Progenitor cell of endocrine pancreas (in vitro differentiated cells): ENCODE measurements around the gene SEMA3E. TPM values are rescaled to one million over a fixed set of nuclear protein-coding genes. Genes with fewer than 3 reads are reported as not detected.

Experiments
- DNase-seq: peaks from one replicate; pipeline ENCODE4 v3.0.0; 2021; ENCODE audit warnings: low spot score; ENCODE audit not compliant: unreplicated experiment
- H3K27ac Mint-ChIP-seq: 2 replicates; pipeline ENCODE4 v1.8.0; 2021; ENCODE audit warnings: mild to moderate bottlenecking, moderate library complexity, mixed read lengths
- H3K27me3 Mint-ChIP-seq: 2 replicates; pipeline ENCODE4 v1.8.0; 2021; ENCODE audit warnings: mixed read lengths
- H3K36me3 Mint-ChIP-seq: 2 replicates; pipeline ENCODE4 v1.8.0; 2022; ENCODE audit warnings: mixed read lengths; ENCODE audit not compliant: insufficient read depth
- H3K4me1 Mint-ChIP-seq: 2 replicates; pipeline ENCODE4 v1.8.0; 2021; ENCODE audit warnings: low read depth, mixed read lengths
- H3K4me3 Mint-ChIP-seq: 2 replicates; pipeline ENCODE4 v1.8.0; 2021; ENCODE audit warnings: low read depth, mild to moderate bottlenecking, moderate library complexity, mixed read lengths
- H3K9me3 Mint-ChIP-seq: 2 replicates; pipeline ENCODE4 v1.8.0; 2021; ENCODE audit warnings: low read depth, mixed read lengths
- total RNA-seq: library from RNA; stranded (reverse); gene quantifications from 2 replicates; pipeline ENCODE4 v1.2.1, GENCODE V29; 2021
- TF ChIP-seq, protein P1 (sequence below): fragments of 200-600 bp; sonication (generic); IDR thresholded peaks from one replicate; pipeline ENCODE4 v1.5.0; 2021; ENCODE audit warnings: antibody characterized with exemption, mild to moderate bottlenecking; ENCODE audit not compliant: unreplicated experiment

The SEMA3E gene
- total RNA-seq, 1 donor from 2014 or later, result 1.1 TPM

DNA sequence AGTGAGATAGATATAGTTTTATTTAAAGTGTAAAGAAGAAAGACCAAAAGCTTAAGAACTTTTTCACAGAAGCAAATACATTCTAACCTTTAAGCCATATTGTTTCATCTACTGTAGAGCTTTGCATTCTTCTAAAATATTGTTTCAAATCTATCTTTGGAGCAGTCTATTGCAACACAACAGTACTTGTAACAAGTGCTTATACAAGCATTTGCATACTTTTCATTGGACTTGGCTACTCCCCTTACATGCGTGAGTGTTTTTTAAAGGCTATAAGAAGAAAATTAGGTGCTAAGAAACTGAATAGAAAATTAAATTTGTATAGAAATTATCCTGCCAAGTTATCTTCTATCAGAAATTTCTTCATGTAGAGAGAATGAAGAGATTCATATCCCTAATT lies 45.3 kb downstream of the SEMA3E start:
- Mint-ChIP-seq H3K27ac (no peak overlapping the region), H3K27me3 (no peaks in the 10 kb centered on the region), H3K4me1 (no peaks in the 10 kb centered on the region), H3K36me3 (no peaks in the 10 kb centered on the region), H3K4me3 (no peak overlapping the region), H3K9me3 (peaks cover 9% of the 10 kb centered on the region)
- TF ChIP-seq, protein P1, sequence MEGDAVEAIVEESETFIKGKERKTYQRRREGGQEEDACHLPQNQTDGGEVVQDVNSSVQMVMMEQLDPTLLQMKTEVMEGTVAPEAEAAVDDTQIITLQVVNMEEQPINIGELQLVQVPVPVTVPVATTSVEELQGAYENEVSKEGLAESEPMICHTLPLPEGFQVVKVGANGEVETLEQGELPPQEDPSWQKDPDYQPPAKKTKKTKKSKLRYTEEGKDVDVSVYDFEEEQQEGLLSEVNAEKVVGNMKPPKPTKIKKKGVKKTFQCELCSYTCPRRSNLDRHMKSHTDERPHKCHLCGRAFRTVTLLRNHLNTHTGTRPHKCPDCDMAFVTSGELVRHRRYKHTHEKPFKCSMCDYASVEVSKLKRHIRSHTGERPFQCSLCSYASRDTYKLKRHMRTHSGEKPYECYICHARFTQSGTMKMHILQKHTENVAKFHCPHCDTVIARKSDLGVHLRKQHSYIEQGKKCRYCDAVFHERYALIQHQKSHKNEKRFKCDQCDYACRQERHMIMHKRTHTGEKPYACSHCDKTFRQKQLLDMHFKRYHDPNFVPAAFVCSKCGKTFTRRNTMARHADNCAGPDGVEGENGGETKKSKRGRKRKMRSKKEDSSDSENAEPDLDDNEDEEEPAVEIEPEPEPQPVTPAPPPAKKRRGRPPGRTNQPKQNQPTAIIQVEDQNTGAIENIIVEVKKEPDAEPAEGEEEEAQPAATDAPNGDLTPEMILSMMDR, result no peak
- DNase-seq, result no peak

DNA sequence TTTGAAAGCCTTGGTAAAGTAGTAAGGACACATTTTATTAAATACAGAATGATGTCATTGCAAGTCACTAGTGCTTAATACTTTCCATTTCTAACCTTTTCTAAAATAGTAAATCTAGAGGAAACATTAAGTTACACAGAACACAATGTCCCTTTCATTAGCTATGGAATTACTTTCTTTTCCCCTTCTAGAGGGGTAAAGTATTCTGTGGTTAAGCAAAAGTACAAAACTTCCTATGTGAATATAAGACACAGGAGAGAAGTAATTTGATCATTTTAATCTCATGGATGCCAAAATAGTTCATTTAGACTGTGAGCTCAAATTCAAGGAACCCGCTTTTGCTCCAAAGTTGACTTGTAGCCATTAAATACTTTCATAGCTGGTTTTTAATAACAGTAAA lies 49.8 kb downstream of the SEMA3E start:
- no peak overlapping the region for H3K4me3 Mint-ChIP-seq
- no peaks in the 10 kb centered on the region for H3K27me3 Mint-ChIP-seq
- H3K27ac Mint-ChIP-seq, result no peak overlapping the region
- no peak for DNase-seq
- H3K4me1 Mint-ChIP-seq, result no peaks in the 10 kb centered on the region
- H3K36me3 Mint-ChIP-seq, result no peaks in the 10 kb centered on the region
- H3K9me3 Mint-ChIP-seq, result peaks cover 9% of the 10 kb centered on the region
- TF ChIP-seq, protein P1, result no peak

DNA sequence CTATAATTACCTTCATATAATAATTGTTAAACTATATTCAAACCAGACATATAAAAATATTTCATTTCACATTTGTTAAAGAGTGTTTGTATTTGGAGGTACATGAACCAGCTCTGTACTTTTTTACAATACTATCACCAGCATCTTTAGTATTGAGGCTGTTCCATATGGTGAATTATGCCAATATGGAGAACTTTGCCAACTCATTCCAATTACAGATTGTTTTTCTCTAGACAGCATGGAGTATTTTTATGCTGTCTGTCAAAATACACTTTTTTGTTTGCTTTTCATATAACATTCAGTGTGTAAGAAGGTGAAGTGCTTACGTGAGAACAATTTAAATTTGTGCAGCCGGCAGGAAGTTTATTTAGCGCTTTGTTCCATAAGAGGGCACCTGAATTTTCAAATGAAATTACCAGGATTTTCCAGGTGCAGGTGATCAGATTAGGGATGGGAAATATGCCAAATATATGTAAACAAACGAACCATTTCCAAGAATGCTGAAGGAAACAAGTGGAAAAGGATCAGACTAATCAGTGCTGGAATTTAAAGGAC lies 54.9 kb downstream of the SEMA3E start:
- Mint-ChIP-seq H3K9me3 (no peaks in the 10 kb centered on the region), H3K27me3 (no peaks in the 10 kb centered on the region), H3K36me3 (no peaks in the 10 kb centered on the region), H3K4me1 (no peaks in the 10 kb centered on the region), H3K27ac (no peak overlapping the region), H3K4me3 (no peak overlapping the region)
- TF ChIP-seq, protein P1, result no peak
- DNase-seq, result no peak

DNA sequence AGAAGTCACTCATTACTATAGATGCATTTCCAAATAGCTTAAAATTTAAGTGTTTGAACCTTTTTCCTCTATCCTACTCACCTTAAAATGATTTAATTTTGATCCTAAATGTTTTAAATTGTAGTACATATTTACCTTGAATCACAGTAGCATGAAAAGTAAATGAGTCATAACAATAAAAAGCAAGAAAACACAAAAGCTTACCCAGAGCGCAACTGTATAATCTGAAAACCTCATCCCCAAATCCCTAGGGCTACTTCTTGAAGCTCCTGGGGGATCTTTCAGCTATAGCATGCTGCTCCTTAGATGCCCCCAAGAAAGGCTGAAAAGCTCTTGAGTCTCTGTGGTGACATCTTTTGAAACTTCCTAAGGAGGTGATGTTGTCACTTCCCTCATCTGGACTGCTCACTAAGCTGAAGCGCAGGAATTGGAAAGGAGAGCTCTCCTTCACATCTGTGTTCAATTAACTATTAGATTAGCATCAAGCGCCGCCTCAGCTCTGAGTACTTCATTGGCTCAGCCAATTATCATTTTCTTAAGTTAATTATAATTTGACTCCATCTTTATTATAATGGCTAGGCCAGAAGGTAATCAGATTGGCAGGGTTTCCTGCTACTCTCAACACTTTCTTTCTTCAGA lies 60.2 kb downstream of the SEMA3E start:
- H3K4me1 Mint-ChIP-seq, result no peaks in the 10 kb centered on the region
- H3K4me3 Mint-ChIP-seq, result no peak overlapping the region
- no peak for DNase-seq
- TF ChIP-seq, protein P1, result no peak
- no peak overlapping the region for H3K27ac Mint-ChIP-seq
- no peaks in the 10 kb centered on the region for H3K36me3 Mint-ChIP-seq
- no peaks in the 10 kb centered on the region for H3K27me3 Mint-ChIP-seq
- no peaks in the 10 kb centered on the region for H3K9me3 Mint-ChIP-seq

DNA sequence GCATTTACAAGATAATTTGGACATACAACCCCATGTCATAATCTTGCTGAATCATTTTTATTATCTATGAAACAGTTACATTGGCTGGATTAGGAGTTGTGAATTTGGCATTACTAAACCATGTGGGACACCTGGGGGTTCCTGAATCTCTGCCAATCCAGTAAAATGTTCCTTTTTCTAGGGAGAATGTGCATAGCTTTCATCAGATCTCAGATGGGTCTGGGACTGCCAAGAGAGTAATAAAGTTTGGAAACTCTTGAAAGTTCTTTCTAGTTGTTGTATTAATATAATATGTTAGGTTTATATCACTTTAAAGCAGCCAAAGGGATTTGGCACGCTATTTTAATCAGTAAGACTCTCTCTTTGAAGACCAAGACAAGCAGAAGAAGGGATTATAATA lies 62.7 kb downstream of the SEMA3E start:
- H3K9me3 Mint-ChIP-seq, result no peaks in the 10 kb centered on the region
- DNase-seq, result no peak
- TF ChIP-seq, protein P1, result no peak
- no peaks in the 10 kb centered on the region for H3K36me3 Mint-ChIP-seq
- H3K27me3 Mint-ChIP-seq, result no peaks in the 10 kb centered on the region
- no peak overlapping the region for H3K27ac Mint-ChIP-seq
- H3K4me1 Mint-ChIP-seq, result no peaks in the 10 kb centered on the region
- no peak overlapping the region for H3K4me3 Mint-ChIP-seq
